GM18867 (cell line): ENCODE data around the gene NAV3.
"Not testable (repeated sequence)": the region's sequence is repeated elsewhere in the genome, so short reads cannot be mapped to it uniquely, and the experiment has no call there.

Experiments
- ATAC-seq: cut with Tn5 transposase; IDR thresholded peaks from one replicate; pipeline ENCODE4 v1.9.1; 2021; ENCODE audit warnings: mild to moderate bottlenecking, moderate library complexity; ENCODE audit not compliant: unreplicated experiment

NAV3 gene

DNA sequence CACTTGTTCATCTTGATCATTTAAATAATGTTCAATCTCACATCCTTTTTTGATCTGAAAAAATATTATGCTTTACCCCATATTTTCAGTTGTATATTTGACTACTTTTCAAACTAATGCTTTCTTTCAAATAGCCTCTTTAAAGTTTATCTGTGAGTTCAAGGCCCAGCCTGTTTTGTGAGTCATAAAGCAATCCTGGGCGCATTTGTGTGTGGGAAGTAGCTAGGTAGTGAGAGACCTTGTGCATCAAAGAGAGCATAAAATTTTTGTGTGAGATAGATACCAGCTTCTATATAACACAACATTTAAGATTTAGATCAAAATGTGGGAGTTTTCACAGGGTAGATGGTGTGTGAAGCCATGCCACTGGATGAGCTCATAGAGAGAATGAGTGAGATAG lies 405.6 kb downstream of the NAV3 start:
- no peak for ATAC-seq

DNA sequence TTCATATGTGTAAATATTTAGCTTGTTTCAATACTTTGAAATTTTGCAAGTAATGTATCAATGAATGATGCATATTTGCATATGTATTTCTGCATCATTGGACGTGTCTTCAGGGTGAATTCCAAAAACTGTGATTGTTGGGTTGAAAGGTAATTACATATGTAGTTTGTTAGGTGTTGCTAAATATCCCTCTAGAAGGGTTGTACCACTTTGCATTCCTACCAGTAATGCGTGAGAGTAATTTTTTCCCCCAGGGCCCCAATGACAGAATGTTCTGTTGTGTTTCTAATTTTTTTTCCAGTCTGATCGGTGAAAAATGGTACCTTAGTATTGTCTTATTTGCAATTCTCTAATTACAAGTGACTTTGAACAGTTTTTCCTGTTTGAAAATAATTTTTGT lies 408.9 kb downstream of the NAV3 start:
- ATAC-seq, result no peak

DNA sequence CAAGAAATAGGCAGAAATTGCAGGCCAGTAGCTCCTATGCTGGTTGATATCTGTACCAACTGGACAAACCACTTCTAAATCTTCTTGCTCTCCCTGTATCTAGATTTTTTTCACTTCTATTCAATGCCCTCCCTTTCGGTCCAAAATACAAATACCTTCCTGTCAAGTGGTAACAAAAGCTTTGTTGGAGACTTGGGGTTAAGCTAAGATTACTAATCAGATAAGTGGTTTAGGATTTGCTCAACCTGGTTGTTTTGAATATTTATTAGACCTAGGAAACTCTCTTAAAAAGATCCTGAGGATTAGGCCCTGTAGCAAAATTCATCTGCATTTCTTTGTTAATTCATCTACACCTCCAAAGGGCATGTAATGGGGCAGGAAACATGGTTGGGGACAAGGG lies 410.1 kb downstream of the NAV3 start:
- no peak for ATAC-seq

DNA sequence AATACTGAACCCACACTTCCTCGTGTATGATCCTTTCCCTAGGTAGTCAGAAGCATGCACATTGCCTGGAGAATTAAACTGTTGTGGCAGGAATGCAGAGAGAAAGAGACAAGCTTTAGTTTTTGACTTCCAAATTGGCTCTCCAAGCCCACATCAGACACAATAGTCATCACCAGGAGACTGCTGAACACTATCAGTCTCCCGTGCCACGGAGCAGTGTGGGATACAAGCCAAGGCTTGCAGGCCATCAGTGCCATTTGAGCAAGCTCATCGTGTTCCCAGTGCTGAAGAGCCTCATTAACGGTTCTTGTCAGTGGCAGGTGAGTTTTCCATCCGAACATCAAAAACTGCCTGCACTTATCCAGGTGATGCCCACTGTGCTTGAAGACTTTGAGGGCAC lies 410.8 kb downstream of the NAV3 start:
- ATAC-seq, result no peak

DNA sequence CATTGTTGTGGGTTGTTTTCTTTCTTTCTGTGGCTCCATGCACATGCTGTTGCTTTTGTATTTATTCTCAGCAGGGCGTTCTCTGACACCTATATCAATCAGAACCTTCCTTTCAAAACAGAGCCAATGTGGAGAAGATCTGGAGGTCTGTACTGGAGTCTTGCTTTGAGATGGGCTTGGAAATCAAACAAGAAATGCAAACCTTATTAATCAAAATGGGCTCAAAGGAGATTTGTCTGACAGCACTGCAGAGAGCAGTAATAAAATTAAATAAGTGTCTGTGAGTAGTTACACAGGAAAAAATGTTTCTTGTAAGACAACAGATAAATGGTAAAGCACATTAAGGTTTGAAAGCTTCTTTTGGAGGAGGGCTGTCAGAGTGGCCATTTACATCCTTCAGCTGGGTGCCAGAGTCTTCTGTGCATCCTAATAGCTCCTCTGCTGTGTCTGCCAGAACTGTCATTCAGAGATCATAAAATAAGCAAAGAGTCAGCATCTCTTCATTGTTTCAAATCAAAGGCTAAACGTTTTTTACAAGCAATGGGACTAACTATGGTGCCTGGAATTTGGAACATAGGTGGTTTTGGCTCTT lies 414.3 kb downstream of the NAV3 start:
- ATAC-seq, result no peak

DNA sequence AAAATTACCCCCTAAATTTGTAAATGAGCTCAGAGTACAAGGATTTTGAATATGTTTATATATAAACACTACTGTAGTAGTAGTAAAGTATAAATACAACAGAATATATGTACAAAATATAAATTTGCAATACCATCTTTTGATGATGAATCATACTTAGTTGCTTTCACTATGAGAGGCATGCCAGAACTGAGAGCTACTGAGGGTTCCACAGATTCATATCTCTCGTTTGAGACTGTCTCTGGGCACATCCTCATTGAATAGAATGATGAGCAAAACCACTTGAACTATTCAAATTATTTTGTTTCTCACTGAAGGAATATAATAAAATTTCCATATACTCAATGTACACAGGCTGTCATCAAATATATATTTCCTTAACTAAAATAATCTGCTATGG lies 417.6 kb downstream of the NAV3 start:
- no peak for ATAC-seq

DNA sequence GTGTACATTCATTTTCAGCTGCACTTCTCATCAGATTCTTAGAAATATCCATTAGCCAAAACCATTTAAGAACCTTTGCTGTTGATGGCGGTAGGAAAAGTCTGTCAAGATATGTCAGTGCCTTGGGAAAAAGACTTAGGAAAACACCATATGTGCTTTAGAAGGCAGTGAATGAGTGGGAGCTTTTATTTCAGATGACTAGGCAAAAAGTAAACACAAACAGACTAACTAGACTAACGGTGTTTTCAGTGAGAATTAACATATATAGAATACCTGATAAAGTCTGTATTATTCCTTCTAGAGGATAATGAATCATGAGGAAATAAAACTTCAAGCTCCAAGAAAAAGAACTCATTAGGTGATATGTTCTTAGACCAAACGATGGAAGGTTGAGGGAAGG lies 418.9 kb downstream of the NAV3 start:
- ATAC-seq, result no peak

DNA sequence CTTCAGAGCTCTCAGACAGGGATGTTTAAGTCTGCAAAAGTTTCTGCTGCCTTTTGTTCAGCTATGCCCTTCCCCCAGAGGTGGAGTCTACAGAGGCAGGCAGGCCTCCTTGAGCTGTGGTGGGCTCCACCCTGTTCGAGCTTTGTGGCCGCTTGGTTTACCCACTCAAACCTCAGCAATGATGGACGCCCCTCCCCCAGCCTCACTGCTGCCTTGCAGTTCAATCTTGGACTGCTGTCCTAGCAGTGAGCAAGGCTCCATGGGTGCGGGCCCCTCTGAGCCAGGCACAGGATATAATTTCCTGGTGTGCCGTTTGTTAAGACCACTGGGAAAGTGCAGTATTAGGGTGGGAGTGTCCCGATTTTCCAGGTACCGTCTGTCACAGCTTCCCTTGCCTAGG lies 427.0 kb downstream of the NAV3 start:
- not testable (repeated sequence) for ATAC-seq

DNA sequence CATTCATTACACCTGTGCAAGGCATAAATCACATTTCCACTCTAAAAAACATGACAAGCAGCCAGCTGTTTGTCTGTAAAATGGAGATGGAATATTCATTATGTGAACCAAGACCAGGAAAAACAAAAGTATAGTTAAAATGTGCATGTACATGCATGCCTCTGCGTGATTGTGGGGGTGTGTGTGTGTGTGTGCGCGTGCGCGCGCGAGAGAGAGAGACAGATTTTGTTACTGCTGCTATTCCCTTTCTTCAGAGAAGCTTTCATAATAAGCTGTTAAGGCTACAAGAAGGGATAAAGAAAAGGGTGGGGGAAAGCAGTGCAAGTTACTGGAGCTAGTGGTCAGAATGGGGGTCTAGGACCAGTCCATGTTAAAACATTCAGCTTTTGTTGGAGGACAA lies 430.3 kb downstream of the NAV3 start:
- no peak for ATAC-seq

DNA sequence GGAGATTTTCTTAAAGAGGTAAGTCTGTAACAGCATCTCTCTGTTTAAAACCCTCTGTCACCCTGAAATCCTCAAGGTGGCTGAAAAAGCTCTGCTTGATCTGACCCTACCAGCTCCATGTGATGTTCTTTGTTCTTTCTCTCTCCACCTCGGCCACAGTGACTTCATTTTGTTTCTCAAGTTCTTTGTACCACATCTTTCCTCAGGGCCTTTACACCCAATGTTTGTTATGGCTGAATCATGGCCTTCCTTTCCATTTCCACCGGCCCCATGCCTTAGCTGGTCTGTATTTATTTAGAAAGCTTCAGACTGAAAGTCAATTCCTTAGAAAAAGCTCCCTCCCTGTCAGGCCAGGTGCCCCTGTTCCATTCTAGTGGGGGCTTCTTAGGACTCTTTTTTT lies 431.2 kb downstream of the NAV3 start:
- no peak for ATAC-seq
